HG03175 (cell line): ENCODE measurements around the gene ATP8B2.
"Not testable (repeated sequence)": the region's sequence is repeated elsewhere in the genome, so short reads cannot be mapped to it uniquely, and the experiment has no call there.

Source experiments
- ATAC-seq: cut with Tn5 transposase; IDR thresholded peaks from one replicate; pipeline ENCODE4 v1.9.1; 2021; ENCODE audit warnings: mild to moderate bottlenecking, moderate library complexity; ENCODE audit not compliant: unreplicated experiment

Gene ATP8B2

DNA sequence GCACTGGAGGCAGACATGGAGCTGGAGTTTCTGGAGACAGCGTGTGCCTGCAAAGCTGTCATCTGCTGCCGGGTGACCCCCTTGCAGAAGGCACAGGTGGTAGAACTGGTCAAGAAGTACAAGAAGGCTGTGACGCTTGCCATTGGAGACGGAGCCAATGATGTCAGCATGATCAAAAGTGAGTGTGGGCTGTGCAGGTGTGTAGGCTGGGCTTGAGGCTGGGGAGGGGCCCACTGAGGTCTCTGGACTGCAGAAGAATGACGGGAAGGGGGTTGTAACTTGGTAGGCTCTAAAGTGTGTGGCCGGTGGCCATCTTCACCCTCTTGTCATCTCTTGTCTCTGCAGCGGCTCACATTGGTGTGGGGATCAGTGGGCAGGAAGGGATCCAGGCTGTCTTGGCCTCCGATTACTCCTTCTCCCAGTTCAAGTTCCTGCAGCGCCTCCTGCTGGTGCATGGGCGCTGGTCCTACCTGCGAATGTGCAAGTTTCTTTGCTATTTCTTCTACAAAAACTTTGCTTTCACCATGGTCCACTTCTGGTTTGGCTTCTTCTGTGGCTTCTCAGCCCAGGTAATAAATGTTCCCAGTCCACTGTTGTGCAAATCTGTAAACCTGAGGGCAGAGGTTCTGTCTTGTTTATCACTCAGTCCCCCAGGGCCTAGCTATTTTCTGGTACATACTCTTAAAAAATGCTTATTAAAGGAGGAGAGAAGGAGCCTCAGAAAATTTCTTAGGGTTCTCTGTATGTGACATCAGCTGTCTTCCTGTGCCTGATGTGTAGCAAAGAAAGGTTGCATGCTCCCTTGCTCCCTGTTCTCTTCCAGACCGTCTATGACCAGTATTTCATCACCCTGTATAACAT, 19.9 kb downstream of the ATP8B2 start:
- ATAC-seq: no peak

DNA sequence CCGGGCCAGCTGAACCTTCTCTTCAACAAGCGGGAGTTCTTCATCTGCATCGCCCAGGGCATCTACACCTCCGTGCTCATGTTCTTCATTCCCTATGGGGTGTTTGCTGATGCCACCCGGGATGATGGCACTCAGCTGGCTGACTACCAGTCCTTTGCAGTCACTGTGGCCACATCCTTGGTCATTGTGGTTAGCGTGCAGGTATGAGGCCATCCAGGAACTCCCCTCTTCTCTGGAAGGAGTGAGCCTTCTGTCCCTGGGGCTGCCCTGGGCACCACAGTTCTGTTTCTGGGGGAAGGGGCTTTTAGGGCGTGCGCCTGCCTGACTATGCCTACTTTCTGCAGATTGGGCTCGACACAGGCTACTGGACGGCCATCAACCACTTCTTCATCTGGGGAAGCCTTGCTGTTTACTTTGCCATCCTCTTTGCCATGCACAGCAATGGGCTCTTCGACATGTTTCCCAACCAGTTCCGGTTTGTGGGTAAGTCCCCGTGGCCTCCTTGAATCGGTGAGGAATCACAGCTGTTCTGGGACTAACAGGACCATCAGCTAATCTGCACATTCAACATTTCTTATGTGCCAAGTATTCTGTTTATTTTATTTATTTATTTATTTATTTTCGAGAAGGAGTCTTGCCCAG, 21.1 kb downstream of the ATP8B2 start:
- ATAC-seq: no peak

DNA sequence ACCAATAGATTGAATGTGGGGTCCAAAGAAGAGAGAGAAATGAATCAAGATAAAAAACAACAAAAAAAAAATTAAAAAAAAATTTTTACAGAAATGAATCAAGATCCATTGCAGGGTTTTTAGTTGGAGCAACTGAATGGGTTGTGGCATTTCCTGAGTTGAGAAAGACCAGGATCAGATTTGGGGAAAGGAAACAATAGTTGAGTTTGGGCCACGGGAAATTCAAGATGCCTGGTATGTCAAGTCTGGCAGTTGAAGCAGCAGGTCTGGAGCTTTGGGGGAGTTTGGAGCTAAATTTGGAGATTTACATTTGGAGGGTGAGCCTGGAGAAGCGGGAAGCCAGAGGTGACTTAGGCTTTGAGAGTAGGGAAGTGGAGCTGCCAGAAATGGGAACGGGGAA, 22.6 kb downstream of the ATP8B2 start:
- no peak for ATAC-seq

GRCh38 chr1:154348429-154349076, 23.2 kb downstream of the ATP8B2 start:
- ATAC-seq: no peak

GRCh38 chr1:154349121-154349520, 23.8 kb downstream of the ATP8B2 start:
- ATAC-seq: no peak

DNA sequence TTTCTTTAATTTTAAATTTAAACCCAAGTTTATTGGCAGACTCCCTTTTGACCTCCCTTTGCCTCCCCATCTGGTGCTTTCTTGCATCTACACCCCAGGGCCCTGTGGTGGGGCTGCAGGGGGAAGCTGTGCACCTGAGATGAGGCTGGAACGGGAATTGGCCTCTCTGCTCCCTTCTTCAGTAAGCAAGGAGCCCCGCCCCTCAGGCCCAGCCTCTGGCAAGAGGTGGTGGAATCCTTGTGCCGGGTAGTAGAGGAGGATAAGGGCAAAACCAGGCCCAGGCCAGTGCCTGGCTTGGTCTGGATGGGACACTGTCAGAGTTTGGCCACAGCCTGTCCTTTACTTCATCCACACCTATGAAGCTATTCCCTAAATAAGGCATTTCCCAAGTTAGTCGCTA, 25.1 kb downstream of the ATP8B2 start:
- ATAC-seq: no peak

- no peak for ATAC-seq
Observed at GRCh38 chr1:154351363-154352068, 26.2 kb downstream of the ATP8B2 start.

GRCh38 chr1:154352245-154352580, 26.9 kb downstream of the ATP8B2 start:
- ATAC-seq: no peak

- no peak for ATAC-seq
Observed at GRCh38 chr1:154352581-154353459, 27.5 kb downstream of the ATP8B2 start.

DNA sequence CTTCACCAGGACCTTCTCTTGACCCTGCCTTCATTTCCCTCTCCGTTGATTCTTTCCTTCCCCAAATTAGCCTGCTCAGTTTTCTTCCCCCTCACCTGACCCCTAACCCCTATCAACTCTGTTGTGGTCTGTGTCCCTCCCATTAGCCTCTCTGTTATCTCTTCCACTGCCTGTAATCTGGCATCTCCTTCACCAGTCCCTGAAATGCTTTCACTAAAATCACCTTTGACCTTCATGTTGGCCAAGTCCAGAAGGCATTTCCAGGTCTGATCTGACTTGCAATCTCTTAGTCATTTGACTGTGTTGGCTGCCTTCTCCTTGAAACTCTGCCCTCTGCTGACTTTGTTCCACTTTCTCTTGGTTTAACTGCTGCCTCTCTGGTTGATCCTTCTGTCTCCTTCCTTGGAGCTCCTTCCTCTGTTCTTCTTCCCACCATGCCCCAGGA, 28.2 kb downstream of the ATP8B2 start:
- ATAC-seq: no peak

- no peak for ATAC-seq
Observed at GRCh38 chr1:154353966-154354365, 28.6 kb downstream of the ATP8B2 start.

- ATAC-seq: no peak
Observed at GRCh38 chr1:154358519-154358918, 33.2 kb downstream of the ATP8B2 start.

DNA sequence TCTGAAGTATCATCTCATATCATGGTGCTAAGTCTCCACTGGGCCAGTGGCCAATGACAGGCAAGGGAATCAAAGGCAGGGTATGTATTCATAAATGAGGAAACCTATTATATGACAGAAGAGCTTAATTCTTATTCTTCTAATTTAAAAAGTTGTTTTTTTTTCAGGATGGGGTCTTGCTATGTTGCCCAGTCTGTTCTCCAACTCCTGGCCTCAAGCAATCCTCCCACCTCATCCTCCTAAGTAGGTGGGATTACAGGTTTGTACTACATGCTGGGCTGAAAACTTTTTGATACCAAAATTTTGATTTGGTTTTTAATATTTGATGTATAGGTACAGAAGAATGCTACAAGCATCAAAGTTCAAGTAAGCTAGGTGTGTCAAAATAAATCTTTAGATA, 35.0 kb downstream of the ATP8B2 start:
- ATAC-seq: no peak

DNA sequence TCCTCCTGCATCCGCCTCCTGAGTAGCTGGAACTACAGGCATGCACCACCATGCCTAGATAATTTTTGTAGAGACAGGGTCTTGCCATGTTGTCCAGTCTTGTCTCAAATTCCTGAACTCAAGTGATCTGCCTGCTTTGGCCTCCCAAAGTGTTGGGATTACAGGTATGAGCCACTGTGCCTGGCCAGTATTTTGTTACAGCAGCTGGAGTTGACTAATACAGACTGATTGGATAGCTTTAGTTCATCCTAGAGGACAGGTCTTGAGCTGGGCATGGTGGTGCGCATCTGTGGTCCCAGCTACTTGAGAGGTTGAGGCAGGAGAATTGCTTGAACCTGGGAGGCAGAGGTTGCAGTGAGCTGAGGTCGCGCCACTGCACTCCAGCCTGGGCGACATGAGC, 35.6 kb downstream of the ATP8B2 start:
- ATAC-seq: not testable (repeated sequence)

GRCh38 chr1:154361357-154361756, 36.0 kb downstream of the ATP8B2 start:
- ATAC-seq: no peak

GRCh38 chr1:154371436-154371835, 46.1 kb downstream of the ATP8B2 start:
- ATAC-seq: no peak

- ATAC-seq: not testable (repeated sequence)
Observed at GRCh38 chr1:154373777-154374357, 48.5 kb downstream of the ATP8B2 start.

GRCh38 chr1:154379301-154379700, 54.0 kb downstream of the ATP8B2 start:
- ATAC-seq: no peak

GRCh38 chr1:154384650-154385489, 59.5 kb downstream of the ATP8B2 start:
- ATAC-seq: no peak
